ENCODE results near the gene RAPGEFL1. TPM values are rescaled to one million over a fixed set of nuclear protein-coding genes. Genes with fewer than 3 reads are reported as not detected.

RAPGEFL1 gene
- total RNA-seq, 1 experiment from 2014 or later, result 14.0 TPM

DNA sequence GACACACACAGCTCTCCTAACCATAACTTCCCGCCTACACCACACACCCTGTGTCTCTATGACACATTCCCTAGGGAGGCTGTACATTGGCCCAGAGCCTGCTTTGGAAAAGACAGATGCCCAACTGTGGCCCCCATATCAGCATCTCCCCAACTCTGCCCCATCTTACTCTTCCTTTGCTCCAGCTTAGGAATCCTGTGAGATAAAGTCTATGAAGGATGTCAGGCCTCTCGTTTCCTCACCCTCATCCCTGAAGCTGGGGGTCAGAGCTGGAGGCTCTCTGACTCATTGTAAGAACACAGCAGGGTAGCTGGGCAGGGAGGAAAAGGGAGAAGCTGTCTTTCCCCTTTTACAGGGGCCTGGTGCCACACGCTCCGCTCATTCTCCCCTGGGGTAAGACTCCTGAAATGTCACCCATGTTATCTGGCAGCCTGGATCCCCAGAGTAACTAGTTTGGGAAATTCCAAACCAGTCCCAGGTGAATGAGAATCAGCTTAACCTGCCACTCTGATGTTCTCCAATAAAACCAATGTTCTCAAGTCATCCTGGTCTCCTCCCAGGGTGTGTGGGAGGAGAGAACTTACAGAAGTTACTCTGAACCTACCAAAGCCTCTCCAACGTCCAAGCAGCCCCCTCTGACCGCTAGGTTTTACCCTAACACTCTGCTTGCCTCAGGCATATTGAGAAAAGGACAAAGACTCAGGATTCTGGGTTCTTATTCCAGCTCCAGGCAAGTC lies 2.8 kb downstream of the RAPGEFL1 start:
- Histone ChIP-seq H3K36me3 (ENCODE audit: low read depth) (no peaks in the 10 kb centered on the region), H3F3A (ENCODE audit: insufficient read depth, low read depth) (peaks cover 54% of the 10 kb centered on the region), H3K27me3 (ENCODE audit: insufficient read depth, low read depth) (no peaks in the 10 kb centered on the region), H3K4me3 (peak overlapping the region; percentile 11; the same call in 1 of the 2 replicates), H3K9me2 (ENCODE audit: insufficient read depth) (no peaks in the 10 kb centered on the region), H3K79me2 (ENCODE audit: low read depth) (0 out of 2 replicates have a peak, but pooled peaks cover 4% of the 10 kb centered on the region), H3K4me1 (replicated peaks; ENCODE audit: insufficient read depth) (peaks cover 62% of the 10 kb centered on the region), H2AFZ (no peak overlapping the region), H3K4me2 (peak overlapping the region; percentile 60), H3K27ac (peak overlapping the region; percentile 71), H4K20me1 (ENCODE audit: insufficient read depth) (no peaks in the 10 kb centered on the region), H3K9me3 (ENCODE audit: insufficient read depth, low read depth) (no peaks in the 10 kb centered on the region)
- peak in 1 of 2 experiments; percentile 80 for DNase-seq
- no peak for TF ChIP-seq EZH2 (IDR thresholded peaks at IDR 0.05; ENCODE audit: low read depth)
- BruUV-seq (replicated peaks), result TSS peak; percentile 9
- intact Hi-C loops (cut with micrococcal nuclease; ENCODE audit: unreplicated experiment), result no loop called here
- CTCF ChIA-PET, result interaction anchor here (0.5 to 0.6 kb wide), 2 partner anchors 19 to 164 kb away, joined by 3 to 10 read pairs; no protein-coding TSS in a partner anchor
- POLR2A ChIA-PET (ENCODE audit: unreplicated experiment), result interaction anchor here (0.6 to 0.8 kb wide), 2 partner anchors 11 to 135 kb away, joined by 4 to 17 read pairs; no protein-coding TSS in a partner anchor

DNA sequence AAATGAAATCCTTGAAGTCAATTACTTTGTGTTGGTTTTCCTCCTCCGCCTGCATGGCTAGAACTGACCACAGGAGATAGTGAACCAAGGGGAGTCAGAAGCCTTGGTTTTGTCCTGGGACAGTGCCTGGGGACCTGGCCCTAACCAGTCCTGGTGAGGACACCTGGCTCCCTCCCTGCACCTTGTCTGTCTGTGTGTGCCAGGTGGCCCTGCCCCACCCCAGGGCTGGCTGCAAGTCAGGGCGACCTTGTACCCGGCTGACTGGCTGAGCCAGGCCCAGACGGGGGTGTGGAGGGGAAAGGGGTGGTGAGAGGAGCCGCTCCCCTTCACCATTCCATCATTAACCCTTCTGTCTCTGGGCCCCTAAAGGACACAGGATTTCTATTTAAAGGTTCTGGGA lies 3.4 kb downstream of the RAPGEFL1 start:
- no peaks in the 10 kb centered on the region for H4K20me1 ChIP-seq (ENCODE audit: insufficient read depth)
- TF ChIP-seq, protein P1, sequence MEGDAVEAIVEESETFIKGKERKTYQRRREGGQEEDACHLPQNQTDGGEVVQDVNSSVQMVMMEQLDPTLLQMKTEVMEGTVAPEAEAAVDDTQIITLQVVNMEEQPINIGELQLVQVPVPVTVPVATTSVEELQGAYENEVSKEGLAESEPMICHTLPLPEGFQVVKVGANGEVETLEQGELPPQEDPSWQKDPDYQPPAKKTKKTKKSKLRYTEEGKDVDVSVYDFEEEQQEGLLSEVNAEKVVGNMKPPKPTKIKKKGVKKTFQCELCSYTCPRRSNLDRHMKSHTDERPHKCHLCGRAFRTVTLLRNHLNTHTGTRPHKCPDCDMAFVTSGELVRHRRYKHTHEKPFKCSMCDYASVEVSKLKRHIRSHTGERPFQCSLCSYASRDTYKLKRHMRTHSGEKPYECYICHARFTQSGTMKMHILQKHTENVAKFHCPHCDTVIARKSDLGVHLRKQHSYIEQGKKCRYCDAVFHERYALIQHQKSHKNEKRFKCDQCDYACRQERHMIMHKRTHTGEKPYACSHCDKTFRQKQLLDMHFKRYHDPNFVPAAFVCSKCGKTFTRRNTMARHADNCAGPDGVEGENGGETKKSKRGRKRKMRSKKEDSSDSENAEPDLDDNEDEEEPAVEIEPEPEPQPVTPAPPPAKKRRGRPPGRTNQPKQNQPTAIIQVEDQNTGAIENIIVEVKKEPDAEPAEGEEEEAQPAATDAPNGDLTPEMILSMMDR (conservative IDR thresholded peaks at IDR 0.05), result no peak
- no peak for TF ChIP-seq EZH2 (IDR thresholded peaks at IDR 0.05; ENCODE audit: low read depth)
- ChIA-PET CTCF (no interaction called here), POLR2A (ENCODE audit: unreplicated experiment) (no interaction called here)
- peak; percentile 36 to 67 for DNase-seq
- H3K4me3 ChIP-seq, result peak overlapping the region; percentile 11; the same call in 1 of the 2 replicates
- peaks cover 62% of the 10 kb centered on the region for H3K4me1 ChIP-seq (replicated peaks; ENCODE audit: insufficient read depth)
- no peaks in the 10 kb centered on the region for H3K27me3 ChIP-seq (ENCODE audit: insufficient read depth, low read depth)
- H3K9me3 ChIP-seq (ENCODE audit: insufficient read depth, low read depth), result no peaks in the 10 kb centered on the region
- BruUV-seq (replicated peaks), result no TSS peak
- H3K9me2 ChIP-seq (ENCODE audit: insufficient read depth), result no peaks in the 10 kb centered on the region
- H3K27ac ChIP-seq, result peak overlapping the region; percentile 71
- H3F3A ChIP-seq (ENCODE audit: insufficient read depth, low read depth), result peaks cover 48% of the 10 kb centered on the region
- 0 out of 2 replicates have a peak, but pooled peaks cover 4% of the 10 kb centered on the region for H3K79me2 ChIP-seq (ENCODE audit: low read depth)
- H3K4me2 ChIP-seq, result peak overlapping the region; percentile 60
- no peaks in the 10 kb centered on the region for H3K36me3 ChIP-seq (ENCODE audit: low read depth)
- H2AFZ ChIP-seq, result no peak overlapping the region
- intact Hi-C loops (cut with micrococcal nuclease; ENCODE audit: unreplicated experiment), result no loop called here

DNA sequence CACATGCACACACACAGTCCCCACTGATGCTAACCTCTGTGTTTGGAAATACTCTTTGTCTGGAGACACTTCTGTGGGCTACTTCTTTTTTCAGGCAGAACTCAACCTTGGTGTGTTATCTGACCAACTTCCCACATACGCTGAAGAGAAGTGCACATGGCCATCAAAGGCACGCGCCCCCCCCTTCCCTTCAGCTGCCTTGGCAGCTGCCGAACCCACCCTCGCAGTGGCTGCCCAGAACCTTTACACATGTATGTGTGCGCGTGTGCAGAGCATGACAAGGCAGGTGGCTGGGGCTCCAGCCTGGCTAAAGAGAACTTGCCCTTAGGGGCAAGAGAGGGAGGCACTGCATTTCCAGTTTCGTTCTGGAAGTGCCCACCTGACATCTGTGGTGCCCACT lies 3.9 kb downstream of the RAPGEFL1 start:
- Histone ChIP-seq H3K4me2 (peak overlapping the region; percentile 60), H3K4me1 (replicated peaks; ENCODE audit: insufficient read depth) (peaks cover 58% of the 10 kb centered on the region), H3K36me3 (ENCODE audit: low read depth) (no peaks in the 10 kb centered on the region), H3K27ac (peak overlapping the region; percentile 71), H3F3A (ENCODE audit: insufficient read depth, low read depth) (peaks cover 43% of the 10 kb centered on the region), H3K27me3 (ENCODE audit: insufficient read depth, low read depth) (no peaks in the 10 kb centered on the region), H3K9me3 (ENCODE audit: insufficient read depth, low read depth) (no peaks in the 10 kb centered on the region), H3K79me2 (ENCODE audit: low read depth) (0 out of 2 replicates have a peak, but pooled peaks cover 4% of the 10 kb centered on the region), H4K20me1 (ENCODE audit: insufficient read depth) (no peaks in the 10 kb centered on the region), H3K4me3 (peak overlapping the region; percentile 11; the same call in 1 of the 2 replicates), H3K9me2 (ENCODE audit: insufficient read depth) (no peaks in the 10 kb centered on the region), H2AFZ (no peak overlapping the region)
- intact Hi-C loops (cut with micrococcal nuclease; ENCODE audit: unreplicated experiment), result no loop called here
- ChIA-PET CTCF (interaction anchor here (0.5 kb wide), 1 partner anchor 136 kb away, joined by 5 read pairs; no protein-coding TSS in a partner anchor), POLR2A (ENCODE audit: unreplicated experiment) (no interaction called here)
- no peak for TF ChIP-seq EZH2 (IDR thresholded peaks at IDR 0.05; ENCODE audit: low read depth)
- TF ChIP-seq, protein P1 (conservative IDR thresholded peaks at IDR 0.05), result no peak
- no TSS peak for BruUV-seq (replicated peaks)
- DNase-seq, result no peak
